ENCODE results near the gene DCTD.

- TF ChIP-seq POLR2A (IDR thresholded peaks at IDR 0.05; ENCODE audit: low read depth, low read length) (no peak), POLR2AphosphoS5 (IDR thresholded peaks at IDR 0.05; ENCODE audit: low read depth, low read length) (no peak)
Observed at GRCh38 chr4:182901337-182901736, 15.8 kb downstream of the DCTD start.

All from GM12891 (cell line).